M059J (cell line): ENCODE results near the gene FARP1. TPM values are rescaled to one million over a fixed set of nuclear protein-coding genes. Genes with fewer than 3 reads are reported as not detected.

Experiments used
- DNase-seq: peaks from one replicate; pipeline ENCODE4 v3.0.0-alpha.2; 2012; ENCODE audit warnings: low read depth
- total RNA-seq: library from RNA; depleted of rRNA; stranded (reverse); fragments of >200 nt; shearing (Covaris generic); gene quantifications from 2 replicates; pipeline ENCODE4 v1.2.3, GENCODE V29; 2014; rRNA removed

The FARP1 gene
- total RNA-seq, 1 experiment from 2014 or later = 13.3 TPM

- no peak for DNase-seq
Measured at GRCh38 chr13:98500963-98501421, 358.1 kb downstream of the FARP1 start.

- DNase-seq = no peak
Measured at GRCh38 chr13:98503175-98504028, 360.5 kb downstream of the FARP1 start.

GRCh38 chr13:98504029-98504351 is 361.1 kb downstream of the FARP1 start:
- no peak for DNase-seq

- no peak for DNase-seq
Measured at GRCh38 chr13:98504371-98504963, 361.6 kb downstream of the FARP1 start.

Other genes starting within 250 kb of the FARP1 start
- 77.3 and 98.2 TPM in 2 replicates for gene IPO5, start 189.4 kb upstream of the FARP1 start, total RNA-seq
- not detected in 2 replicates for gene RNF113B, start 34.2 kb downstream of the FARP1 start, total RNA-seq